IPS-NIHi7 (cell line): Measurements from ENCODE around the gene ABHD2.

Experiments used
- DNase-seq: peaks from one replicate; pipeline ENCODE4 v3.0.0; 2012; ENCODE audit warnings: mixed read lengths; ENCODE audit errors: extremely low spot score

ABHD2 gene

GRCh38 chr15:89167267-89168176 is 79.3 kb downstream of the ABHD2 start:
- DNase-seq = peak; percentile 26

- DNase-seq = no peak
Measured at GRCh38 chr15:89168316-89168833, 80.1 kb downstream of the ABHD2 start.

GRCh38 chr15:89170364-89170763 is 82.1 kb downstream of the ABHD2 start:
- DNase-seq = no peak

GRCh38 chr15:89171136-89172072 is 83.1 kb downstream of the ABHD2 start:
- peak; percentile 82 for DNase-seq

GRCh38 chr15:89172921-89173320 is 84.7 kb downstream of the ABHD2 start:
- no peak for DNase-seq

- DNase-seq = no peak
Measured at GRCh38 chr15:89174476-89174875, 86.2 kb downstream of the ABHD2 start.

- no peak for DNase-seq
Measured at GRCh38 chr15:89175617-89176191, 87.4 kb downstream of the ABHD2 start.

- no peak for DNase-seq
Measured at GRCh38 chr15:89177116-89177515, 88.9 kb downstream of the ABHD2 start.

- peak; percentile 68 for DNase-seq
Measured at GRCh38 chr15:89177633-89178306, 89.5 kb downstream of the ABHD2 start.

GRCh38 chr15:89178307-89178977 is 90.2 kb downstream of the ABHD2 start:
- DNase-seq = no peak

GRCh38 chr15:89179966-89180875 is 92.0 kb downstream of the ABHD2 start:
- DNase-seq = no peak

- no peak for DNase-seq
Measured at GRCh38 chr15:89184357-89184756, 96.1 kb downstream of the ABHD2 start.

GRCh38 chr15:89184886-89185526 is 96.8 kb downstream of the ABHD2 start:
- DNase-seq = no peak

GRCh38 chr15:89186803-89187202 is 98.5 kb downstream of the ABHD2 start:
- no peak for DNase-seq

- no peak for DNase-seq
Measured at GRCh38 chr15:89187301-89187985, 99.2 kb downstream of the ABHD2 start.

- no peak for DNase-seq
Measured at GRCh38 chr15:89187986-89188514, 99.8 kb downstream of the ABHD2 start.

GRCh38 chr15:89192136-89192535 is 103.9 kb downstream of the ABHD2 start:
- DNase-seq = no peak

- no peak for DNase-seq
Measured at GRCh38 chr15:89192766-89193165, 104.5 kb downstream of the ABHD2 start.
